Activated CD4-positive, alpha-beta T cell treated with anti-CD3 and anti-CD28 coated beads, Interleukin-2, amount 50 U/mL, for 1 hour (primary cell): ENCODE results near the gene PRPF19.

ENCODE experiments used
- DNase-seq: peaks from one replicate; pipeline ENCODE4 v3.0.0-alpha.2; 2020

Gene PRPF19

DNA sequence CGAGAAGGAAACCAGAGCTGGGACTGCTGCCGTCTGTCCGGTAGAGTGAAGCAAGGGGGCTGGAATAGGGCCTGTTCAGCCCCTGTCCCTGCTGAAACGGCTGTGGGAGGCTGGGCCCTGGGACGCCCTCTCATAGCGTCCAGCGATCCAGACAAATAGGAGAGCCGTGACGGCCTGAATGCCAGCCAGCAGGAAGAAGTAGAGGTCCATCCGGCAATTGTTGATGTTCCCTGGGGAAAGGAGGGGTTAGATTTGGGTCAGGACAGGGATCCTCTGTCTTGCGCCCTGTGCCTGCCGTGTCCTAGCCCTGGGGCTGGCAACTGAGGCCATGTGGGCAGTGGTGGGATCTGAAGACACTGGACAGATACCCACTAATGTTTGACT is 30.8 kb upstream of the PRPF19 start:
- no peak for DNase-seq

DNA sequence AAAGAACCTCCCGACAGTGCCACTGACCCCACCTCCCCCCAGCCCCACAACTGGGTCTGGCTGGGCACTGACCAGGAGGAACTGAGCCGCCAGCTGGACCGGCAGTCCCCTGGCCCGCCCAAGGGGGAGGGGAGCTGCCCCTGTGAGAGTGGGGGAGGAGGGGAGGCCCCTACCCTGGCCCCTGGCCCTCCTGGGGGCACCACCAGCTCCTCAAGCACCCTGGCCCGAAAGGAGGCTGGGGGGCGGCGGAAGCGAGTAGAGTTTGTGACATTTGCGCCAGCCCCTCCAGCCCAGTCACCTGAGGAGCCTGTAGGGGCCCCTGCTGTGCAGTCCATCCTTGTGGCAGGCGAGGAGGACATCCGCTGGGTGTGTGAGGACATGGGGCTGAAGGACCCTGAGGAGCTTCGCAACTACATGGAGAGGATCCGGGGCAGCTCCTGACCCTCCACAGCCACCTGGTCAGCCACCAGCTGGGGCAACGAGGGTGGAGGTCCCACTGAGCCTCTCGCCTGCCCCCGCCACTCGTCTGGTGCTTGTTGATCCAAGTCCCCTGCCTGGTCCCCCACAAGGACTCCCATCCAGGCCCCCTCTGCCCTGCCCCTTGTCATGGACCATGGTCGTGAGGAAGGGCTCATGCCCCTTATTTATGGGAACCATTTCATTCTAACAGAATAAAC is 30.2 kb upstream of the PRPF19 start:
- no peak for DNase-seq

DNA sequence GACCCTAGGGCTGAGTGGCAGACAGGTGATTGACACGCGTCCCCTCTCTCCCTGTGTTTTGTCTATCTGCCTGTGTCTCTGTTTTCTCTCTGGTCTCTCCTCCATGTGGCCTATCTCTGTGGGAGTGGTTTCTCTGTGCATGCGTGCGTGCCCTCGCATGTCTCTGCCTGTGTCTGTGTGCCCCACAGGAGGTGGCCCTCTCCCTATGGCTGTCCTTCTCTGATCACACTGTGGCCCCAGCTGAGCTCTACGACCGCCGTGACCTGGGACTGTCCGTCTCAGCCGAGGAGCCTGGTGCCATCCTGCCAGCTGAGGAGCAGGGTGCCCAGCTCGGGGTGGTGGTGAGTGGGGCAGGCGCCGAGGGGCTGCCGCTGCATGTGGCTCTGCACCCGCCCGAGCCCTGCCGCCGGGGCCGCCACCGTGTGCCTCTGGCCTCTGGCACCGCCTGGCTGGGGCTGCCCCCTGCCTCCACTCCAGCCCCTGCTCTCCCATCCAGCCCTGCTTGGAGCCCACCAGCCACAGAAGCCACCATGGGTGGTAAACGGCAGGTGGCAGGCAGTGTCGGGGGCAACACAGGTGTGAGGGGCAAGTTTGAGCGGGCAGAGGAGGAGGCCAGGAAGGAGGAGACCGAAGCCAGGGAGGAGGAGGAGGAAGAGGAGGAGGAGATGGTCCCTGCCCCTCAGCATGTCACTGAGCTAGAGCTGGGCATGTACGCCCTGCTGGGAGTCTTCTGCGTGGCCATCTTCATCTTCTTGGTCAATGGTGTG is 29.5 kb upstream of the PRPF19 start:
- no peak for DNase-seq

DNA sequence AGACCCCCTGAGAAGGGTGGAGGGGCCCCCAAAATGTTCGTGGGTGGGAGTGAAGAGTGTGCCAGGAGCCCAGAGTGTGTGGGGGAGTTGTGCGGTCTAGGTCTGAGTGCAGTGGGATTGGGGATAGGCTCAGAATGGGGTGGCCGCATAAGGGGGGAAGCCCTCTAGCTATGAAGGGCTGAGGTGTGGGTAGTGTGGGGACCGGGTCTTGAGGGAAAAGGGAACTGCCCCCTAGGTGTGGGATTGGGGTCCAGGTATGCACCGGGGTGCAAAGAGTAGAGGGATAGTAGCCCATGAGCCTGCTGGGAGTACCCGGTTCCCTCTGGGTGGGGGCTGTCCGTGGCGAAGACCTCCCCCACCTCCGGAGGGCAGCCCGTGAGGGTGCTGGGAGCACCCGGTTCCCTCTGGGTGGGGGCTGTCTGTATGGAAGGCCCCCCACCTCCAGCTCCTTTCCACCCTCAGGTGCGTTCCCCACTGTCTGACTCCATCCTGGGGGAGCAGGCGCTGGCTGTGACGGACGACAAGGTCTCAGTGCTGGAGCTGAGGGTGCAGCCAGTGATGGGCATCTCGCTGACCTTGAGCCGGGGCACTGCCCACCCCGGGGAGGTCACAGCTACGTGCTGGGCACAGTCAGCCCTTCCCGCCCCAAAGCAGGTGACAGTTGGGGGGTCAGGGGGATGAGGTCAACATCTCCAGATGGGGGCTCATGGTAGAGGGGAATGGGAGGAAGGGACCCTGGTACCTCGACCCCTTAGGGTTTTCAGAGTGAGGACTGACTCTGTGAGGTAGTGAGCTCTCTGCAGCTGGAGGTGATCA is 28.6 kb upstream of the PRPF19 start:
- no peak for DNase-seq

DNA sequence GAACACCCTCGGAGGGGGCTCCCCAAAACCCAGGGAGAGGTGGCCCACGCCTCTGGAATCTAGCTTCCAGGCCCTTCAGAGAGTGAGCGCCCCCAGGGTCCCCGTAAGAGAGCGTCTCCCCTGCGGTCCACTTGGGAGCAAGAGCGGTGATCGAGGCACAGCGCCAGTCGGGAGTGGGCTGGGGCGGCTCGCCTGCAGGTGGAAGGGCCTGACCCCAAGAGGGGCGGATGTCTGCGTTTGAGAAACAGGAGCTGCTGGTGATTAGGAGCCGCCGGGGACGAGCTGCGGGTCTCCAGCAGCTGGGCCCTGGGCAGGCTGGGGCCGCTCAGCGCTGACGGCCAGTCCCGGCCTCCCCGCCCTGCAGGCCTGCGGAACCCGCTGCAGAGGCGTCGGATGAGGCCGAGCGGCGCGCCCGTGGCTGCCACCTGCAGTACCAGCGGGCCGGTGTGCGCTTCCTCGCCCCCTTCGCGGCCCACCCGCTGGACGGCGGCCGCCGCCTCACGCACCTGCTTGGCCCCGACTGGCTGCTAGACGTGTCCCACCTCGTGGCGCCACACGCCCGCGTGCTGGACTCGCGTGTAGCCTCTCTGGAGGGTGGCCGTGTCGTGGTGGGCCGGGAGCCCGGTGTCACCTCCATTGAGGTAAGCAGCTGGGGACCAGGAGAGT is 27.9 kb upstream of the PRPF19 start:
- DNase-seq: no peak

DNA sequence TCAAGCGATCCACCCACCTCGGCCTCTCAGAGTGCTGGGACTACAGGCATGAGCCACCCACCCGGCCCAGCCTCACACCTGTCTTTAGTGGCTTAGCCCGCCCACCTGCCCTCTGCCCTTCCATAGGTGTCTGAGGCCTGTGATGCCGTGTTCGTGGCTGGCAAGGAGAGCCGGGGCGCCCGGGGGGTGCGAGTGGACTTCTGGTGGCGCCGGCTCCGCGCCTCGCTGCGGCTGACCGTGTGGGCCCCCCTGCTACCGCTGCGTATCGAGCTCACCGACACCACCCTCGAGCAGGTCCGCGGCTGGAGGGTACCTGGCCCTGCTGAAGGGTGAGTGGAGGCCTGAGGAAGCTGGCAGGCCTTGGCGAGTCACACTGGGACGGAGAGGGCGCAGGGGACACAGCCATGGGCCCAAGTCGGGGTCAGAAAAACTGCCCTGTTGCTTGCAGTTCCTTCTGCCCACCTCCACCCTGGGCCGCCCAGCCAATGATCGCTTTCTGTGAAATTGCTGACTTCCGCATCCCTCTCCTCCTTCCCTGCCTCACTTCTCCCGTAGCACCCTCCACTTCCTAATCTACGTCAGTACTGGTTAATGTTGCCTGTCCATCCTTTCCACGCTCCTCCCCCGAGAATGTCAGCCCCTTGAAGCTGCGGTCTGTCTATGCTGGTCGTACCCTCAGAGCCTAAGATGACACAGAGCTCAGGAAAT is 27.2 kb upstream of the PRPF19 start:
- no peak for DNase-seq

DNA sequence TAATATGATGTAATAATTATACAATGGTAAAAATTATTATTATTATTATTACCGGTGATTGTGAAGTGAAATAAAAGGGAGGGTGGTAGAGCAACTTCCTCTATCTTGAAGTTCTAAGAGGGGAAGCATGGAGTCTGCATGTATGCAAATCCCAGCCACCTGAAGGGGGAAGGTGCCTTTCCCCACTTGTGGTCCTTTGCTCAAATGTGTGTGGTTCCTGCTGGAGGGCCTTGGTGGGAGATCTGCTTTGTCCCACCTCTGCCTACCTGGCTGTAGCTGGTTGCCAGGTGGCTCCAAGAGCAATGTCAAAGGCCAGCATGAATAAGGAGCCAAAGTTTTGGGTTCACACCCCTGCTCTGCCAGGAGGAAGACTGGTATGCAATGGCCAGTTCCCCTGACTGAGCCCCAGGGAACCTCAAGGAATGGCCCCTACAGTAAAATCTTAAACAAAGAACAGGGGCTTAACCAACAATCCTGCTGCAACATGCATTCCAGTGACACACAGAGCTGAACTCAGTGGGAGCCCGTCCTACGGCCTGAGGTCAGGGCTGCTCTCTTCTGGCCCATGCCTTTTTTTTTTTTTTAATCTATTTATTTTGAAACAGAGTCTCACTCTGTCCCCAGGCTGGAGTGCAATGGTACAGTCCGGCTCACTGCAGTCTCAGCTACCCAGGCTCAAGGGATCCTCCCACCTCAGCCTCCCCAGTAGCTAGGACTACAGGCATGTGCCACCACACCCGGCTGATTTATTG is 26.4 kb upstream of the PRPF19 start:
- DNase-seq: no peak

DNA sequence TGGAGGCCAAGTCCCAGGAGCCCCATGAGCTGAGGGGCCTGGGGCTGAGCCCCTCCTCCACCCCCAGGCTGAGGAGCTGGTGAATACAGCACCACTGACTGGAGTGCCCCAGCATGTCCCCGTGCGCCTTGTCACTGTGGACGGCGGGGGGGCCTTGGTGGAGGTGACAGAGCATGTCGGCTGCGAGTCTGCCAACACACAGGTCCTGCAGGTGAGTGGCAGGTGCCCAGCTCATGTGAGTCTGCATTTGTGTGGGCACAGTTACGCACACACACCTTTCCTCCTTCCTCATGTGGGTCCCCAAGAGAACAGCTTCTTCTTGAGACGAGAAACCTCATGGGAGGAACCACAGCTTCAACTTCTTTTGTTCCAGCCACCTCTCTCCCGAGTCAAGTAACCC is 25.5 kb upstream of the PRPF19 start:
- DNase-seq: no peak

DNA sequence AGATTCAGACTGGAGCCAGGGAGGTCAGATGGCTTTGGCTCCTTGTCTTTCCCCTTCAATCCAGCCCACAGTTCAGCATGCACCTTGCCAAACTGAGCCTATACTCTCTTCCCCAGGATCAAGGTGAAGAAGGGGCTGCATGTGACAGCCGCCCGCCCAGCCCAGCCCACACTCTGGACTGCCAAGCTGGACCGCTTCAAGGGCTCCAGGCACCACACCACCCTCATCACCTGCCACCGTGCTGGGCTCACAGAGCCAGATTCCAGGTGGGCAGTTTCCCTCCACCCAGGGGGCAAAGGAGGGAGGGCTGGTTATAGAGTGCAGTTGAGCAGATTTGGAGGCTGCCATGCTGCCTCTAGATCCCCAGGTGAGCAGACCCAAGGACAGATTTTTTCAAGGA is 24.0 kb upstream of the PRPF19 start:
- DNase-seq: no peak

DNA sequence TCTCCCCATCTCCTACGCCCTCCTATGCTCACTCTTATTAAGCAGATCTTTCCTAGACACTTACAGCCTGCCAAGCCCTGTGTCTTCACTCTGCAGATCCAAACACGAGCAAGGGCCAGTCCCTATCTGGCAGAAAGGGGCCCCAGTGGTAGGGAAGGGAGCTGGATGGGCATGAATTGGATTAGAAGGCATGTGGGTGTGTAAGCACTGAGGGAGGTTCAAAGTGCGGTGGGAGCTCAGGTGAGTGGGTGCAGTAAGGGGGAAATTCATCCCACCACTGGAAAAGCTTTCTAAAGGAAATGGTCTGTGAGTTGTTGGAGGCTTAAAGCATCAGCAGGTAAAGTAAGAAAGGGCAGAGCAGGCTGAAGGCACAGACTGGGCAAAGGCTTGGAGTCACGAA is 23.4 kb upstream of the PRPF19 start:
- DNase-seq: no peak

DNA sequence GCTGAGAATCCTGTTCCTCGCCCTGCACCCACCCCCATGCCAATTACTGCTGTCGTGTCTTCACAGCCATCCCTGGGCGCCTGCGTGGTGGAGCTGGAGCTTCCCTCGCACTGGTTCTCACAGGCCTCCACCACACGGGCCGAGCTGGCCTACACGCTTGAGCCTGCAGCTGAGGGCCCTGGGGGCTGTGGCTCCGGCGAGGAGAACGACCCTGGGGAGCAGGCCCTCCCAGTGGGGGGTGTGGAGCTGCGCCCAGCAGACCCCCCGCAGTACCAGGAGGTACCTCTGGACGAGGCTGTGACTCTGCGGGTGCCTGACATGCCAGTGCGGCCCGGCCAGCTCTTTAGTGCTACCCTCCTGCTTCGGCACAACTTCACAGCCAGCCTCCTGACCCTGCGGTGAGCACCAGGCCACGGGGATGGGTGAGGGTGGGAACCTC is 22.2 kb upstream of the PRPF19 start:
- DNase-seq: no peak

DNA sequence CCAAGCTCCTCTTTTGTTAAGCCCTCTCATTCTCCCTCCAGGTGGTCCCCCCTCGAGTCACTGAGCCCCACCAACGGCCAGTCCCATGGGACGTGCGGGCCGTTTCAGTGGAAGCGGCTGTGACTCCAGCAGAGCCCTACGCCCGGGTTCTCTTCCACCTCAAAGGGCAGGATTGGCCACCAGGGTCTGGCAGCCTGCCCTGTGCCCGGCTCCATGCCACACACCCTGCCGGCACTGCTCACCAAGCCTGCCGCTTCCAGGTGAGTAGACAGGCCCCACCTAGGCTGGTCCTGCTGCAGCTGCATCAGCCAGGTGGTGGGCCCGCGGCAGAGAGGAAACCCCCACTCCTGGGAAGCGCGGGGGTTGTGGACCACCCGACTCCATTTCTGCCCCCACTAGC is 21.2 kb upstream of the PRPF19 start:
- DNase-seq: no peak

DNA sequence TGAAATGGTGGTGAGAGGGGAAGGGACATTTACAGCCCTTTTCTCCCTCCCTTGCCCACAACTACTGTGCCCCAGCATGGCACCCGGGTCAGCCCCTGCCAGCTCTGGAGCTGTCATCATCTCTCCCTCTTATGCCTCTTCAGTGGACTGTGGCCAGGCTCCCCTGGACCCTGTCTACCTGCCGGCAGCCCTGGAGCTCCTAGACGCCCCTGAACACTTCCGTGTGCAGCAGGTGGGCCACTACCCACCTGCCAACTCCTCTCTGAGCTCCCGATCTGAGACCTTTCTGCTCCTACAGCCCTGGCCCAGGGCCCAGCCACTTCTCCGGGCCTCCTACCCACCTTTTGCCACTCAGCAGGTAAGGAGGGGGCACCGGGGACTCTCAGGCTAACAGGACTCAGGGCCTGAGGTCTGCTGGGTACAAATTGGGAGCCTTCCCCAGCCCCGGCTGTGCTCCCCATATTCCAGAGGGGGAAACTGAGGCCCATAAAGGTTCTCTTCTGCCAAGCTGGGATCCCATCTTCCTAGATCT is 20.7 kb upstream of the PRPF19 start:
- DNase-seq: no peak

DNA sequence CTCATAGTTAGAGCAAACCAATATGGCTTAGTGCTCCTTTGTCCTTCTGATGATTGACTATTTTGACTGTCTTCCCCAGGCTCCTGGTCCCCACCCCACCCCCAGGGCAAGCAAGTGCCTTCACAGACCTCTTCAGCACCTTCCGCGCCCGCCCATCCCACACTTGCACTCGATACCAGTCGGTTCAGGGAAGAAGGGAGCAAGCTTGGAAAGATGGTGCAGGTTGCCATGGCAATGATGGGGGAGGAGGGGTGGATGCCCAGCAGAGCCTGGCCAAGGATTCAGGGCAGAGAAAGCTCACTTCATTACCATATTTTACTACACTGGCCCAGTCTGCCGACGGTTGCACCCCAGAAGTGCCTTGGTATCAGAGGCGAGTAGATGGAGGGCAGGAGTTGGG is 20.1 kb upstream of the PRPF19 start:
- no peak for DNase-seq

DNA sequence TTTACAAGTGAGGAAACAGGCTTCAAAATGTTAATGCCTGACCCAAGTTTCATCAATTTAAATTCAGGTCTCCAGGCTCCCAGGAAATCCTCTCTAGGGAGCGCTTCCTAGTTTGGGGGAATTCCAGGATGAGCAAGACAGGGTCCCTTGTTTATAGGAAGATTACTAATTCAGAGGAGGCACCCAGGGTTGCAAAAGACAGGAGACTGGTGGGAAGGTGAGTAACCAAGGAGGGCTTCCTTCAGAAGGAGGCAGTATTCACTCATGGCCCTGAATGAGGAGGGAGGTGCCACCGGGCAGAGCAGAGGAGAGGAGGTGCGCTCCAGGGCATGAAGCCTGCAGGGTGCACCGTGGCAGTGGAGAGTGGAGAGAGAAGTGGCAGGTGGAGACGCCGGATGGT is 19.5 kb upstream of the PRPF19 start:
- no peak for DNase-seq

DNA sequence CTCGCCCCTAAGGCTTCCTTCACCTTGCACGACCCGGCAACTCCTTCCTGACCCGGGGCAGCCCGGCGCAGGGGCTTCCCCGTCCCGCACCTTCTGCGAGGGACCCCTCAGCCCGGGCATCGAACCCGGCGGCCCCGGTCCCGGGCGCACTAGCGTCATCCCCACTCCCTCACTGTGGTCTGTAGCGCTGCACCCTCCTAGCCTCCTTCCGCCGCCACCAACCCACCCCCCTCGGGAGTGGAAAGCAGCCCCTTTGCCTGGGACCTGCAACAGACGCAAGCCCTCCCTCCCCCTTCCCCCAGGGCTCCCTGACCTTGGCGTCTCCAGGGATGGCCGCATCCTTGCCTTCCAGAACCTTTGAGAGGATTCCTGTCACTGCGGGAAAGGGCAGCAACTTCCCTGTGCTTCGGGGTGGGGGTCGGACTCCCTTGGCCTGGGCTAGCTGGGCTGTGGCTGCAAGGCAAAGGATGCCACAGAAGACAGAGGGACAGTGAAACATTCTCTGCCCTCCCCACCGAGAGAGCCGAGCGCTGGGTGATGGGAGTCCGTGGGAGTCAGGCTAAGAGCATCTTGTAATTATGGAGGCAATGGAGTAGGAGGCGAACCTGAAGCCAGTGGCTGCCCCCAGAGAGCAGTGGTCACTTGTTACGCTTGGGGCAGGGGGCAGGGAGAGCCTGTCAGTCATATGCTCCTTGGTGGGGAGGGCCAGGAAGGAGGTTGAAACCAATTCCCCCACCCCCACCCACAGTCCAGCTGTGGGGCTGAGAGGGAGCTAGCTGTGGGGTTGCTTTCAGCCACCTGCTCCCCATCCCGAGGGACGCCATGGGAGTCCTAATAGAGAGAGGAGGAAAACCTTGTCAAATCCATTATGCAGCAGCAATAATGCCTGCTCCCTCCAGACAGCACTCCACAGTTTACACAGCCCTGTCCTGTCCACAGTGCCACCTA is 18.8 kb upstream of the PRPF19 start:
- DNase-seq: no peak

DNA sequence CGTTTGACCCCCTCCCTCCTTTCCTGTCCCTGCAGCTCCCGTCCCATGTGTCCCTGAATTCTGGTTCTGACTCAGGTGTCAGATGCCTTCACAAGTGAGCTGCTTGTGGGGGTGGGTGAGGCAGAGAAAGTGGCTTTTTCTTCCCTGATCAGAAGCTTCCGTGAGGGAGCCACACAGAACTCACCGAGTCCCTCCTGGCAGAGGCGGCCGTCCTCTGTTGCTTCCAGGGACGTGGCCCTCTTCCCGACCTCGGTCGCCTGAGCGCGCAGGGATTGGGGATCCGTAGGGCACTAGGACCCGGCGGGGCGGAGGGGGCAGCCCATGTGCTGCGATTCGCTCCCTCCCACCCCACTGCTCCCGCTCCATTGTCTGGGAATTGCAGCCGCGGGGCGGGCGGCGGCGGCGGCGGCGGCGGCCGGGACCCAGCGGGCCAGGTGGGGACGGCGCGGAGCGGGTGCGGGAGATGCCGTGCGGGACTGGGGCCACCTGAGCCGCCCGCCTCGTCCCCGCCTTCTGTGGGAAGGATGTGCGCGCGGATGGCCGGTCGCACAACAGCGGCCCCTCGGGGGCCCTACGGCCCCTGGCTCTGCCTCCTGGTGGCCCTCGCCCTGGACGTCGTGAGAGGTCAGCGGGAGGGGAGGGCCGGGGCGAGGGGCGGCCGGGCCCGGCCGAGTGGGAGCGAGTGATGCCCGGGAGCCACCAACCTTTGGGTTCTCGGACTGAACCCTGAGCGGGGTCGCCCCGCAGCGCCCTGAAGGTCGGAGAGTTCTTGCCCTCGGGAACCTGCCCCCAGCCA is 17.9 kb upstream of the PRPF19 start, which contains the start of gene TMEM132A:
TSS of gene TMEM132A (plus strand) at position 351 of the 796 bp plus-strand sequence. CDS start at position 525, 174 bp downstream.
- DNase-seq: peak; percentile 22

DNA sequence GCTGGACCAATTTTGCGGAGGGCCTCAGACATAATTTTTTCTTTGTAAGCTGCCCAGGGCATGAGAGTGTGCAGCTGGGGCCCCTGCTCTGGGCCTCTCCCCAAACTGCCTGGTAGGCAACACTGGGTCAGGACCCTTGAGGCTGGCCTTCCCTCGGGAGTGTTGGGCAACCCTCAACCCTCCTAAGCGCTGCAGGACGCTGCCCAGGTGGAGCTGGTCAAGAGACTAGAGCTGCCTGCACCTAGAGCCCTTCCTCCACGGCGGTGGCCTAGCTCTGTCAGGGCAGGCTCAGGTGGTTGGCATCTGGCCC is 17.4 kb upstream of the PRPF19 start:
- DNase-seq: no peak

DNA sequence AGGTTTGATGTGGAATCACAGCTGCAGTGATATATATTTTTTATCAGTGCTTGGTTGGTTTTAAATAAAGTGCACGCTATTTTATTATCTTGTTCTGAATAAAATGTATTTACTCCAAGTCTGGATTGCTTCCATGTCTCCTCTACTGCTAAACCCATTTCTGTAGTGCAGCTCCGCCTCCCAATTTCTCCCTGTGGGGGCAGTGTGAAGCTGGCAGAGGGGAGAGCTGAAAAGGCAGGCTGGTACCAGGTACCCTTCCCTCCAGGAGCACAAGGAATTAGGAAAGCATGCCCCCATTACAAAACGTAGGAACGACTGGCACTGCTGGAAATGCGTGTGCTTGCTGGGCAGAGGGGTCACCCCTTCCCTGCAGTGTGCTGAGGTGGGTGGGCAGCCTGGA is 16.9 kb upstream of the PRPF19 start:
- DNase-seq: no peak

DNA sequence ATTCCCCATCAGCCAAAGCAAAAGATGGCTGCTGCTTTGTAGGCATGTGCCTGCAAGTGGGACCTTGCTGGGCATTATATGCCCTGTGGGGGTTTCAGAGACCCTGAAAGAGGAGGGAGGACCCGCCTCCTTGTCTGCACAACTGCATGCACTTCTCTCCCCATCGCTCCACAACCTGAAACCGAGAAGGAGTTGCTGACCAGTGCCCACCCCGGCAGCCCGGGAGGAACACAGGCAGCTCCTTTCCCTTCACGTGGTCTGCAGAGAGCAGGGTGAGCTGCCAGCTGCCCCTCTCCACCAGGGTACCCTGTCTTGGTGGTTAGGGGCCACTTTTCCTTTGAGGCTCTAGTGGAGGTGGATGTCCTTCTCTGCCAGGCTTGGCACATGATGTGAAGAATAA is 16.5 kb upstream of the PRPF19 start:
- no peak for DNase-seq
